Activated T-cell treated with anti-CD3 and anti-CD28 coated beads, Interleukin-2, amount 50 U/mL, for 24 hours (primary cell): ENCODE measurements around the gene GALR2.

Experiments
- DNase-seq: peaks from one replicate; pipeline ENCODE4 v3.0.0-alpha.2; 2020
- H3K27ac Mint-ChIP-seq: 2 replicates; pipeline ENCODE4 v1.8.0; 2020; ENCODE audit warnings: mild to moderate bottlenecking, mixed read lengths
- H3K27me3 Mint-ChIP-seq: 2 replicates; pipeline ENCODE4 v1.8.0; 2020; ENCODE audit warnings: mixed read lengths
- H3K36me3 Mint-ChIP-seq: 2 replicates; pipeline ENCODE4 v1.8.0; 2020; ENCODE audit warnings: low read depth, mixed read lengths
- H3K4me1 Mint-ChIP-seq: 2 replicates; pipeline ENCODE4 v1.8.0; 2020; ENCODE audit warnings: low read depth, mixed read lengths
- H3K4me3 Mint-ChIP-seq: 2 replicates; pipeline ENCODE4 v1.8.0; 2020; ENCODE audit warnings: mild to moderate bottlenecking, moderate library complexity, mixed read lengths
- H3K9me3 Mint-ChIP-seq: 2 replicates; pipeline ENCODE4 v1.8.0; 2020; ENCODE audit warnings: mixed read lengths

The GALR2 gene

GRCh38 chr17:76091526-76092286 is 17.1 kb downstream of the GALR2 start:
- H3K4me3 Mint-ChIP-seq = peak overlapping the region; percentile 13
- H3K27me3 Mint-ChIP-seq = no peaks in the 10 kb centered on the region
- H3K4me1 Mint-ChIP-seq = no peaks in the 10 kb centered on the region
- DNase-seq = no peak
- no peaks in the 10 kb centered on the region for H3K9me3 Mint-ChIP-seq
- H3K27ac Mint-ChIP-seq = peak overlapping the region; percentile 51
- peaks cover 81% of the 10 kb centered on the region for H3K36me3 Mint-ChIP-seq

GRCh38 chr17:76092526-76093413 is 18.2 kb downstream of the GALR2 start:
- no peak for DNase-seq
- Mint-ChIP-seq H3K36me3 (peaks cover 82% of the 10 kb centered on the region), H3K4me1 (no peaks in the 10 kb centered on the region), H3K9me3 (no peaks in the 10 kb centered on the region), H3K27me3 (no peaks in the 10 kb centered on the region), H3K27ac (no peak overlapping the region), H3K4me3 (no peak overlapping the region)

DNA sequence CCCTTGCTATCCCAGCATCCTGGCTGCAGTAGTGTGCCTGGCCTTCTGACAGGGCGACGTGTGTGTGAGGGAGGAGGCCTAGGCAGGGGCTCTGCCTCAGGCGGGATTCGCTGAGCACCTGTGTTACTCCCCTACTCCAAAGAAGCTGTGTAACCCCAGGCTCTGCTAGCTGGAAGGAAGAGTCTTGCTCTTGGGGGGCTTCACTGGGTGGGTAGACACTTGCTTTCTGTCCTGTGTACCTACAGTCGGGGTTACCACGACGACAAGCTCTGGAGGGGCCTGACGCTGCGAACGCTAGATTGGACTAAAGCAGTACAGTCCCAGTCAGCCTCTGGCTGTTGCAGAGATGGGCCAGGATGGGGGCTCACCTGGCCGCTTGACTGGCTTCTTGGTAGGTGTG is 19.5 kb downstream of the GALR2 start:
- H3K4me1 Mint-ChIP-seq = no peaks in the 10 kb centered on the region
- no peak overlapping the region for H3K4me3 Mint-ChIP-seq
- H3K9me3 Mint-ChIP-seq = no peaks in the 10 kb centered on the region
- no peaks in the 10 kb centered on the region for H3K27me3 Mint-ChIP-seq
- H3K36me3 Mint-ChIP-seq = peaks cover 81% of the 10 kb centered on the region
- no peak for DNase-seq
- no peak overlapping the region for H3K27ac Mint-ChIP-seq

- peak overlapping the region; percentile 11 for H3K27ac Mint-ChIP-seq
- peaks cover 79% of the 10 kb centered on the region for H3K36me3 Mint-ChIP-seq
- DNase-seq = no peak
- H3K9me3 Mint-ChIP-seq = no peaks in the 10 kb centered on the region
- no peaks in the 10 kb centered on the region for H3K27me3 Mint-ChIP-seq
- H3K4me3 Mint-ChIP-seq = no peak overlapping the region
- H3K4me1 Mint-ChIP-seq = peaks cover 3% of the 10 kb centered on the region
Measured at GRCh38 chr17:76095943-76096342, 21.4 kb downstream of the GALR2 start.

- no peak for DNase-seq
- peaks cover 17% of the 10 kb centered on the region for H3K4me1 Mint-ChIP-seq
- H3K4me3 Mint-ChIP-seq = no peak overlapping the region
- peaks cover 79% of the 10 kb centered on the region for H3K36me3 Mint-ChIP-seq
- H3K27ac Mint-ChIP-seq = no peak overlapping the region
- no peaks in the 10 kb centered on the region for H3K9me3 Mint-ChIP-seq
- H3K27me3 Mint-ChIP-seq = no peaks in the 10 kb centered on the region
Measured at GRCh38 chr17:76097716-76098295, 23.2 kb downstream of the GALR2 start.

DNA sequence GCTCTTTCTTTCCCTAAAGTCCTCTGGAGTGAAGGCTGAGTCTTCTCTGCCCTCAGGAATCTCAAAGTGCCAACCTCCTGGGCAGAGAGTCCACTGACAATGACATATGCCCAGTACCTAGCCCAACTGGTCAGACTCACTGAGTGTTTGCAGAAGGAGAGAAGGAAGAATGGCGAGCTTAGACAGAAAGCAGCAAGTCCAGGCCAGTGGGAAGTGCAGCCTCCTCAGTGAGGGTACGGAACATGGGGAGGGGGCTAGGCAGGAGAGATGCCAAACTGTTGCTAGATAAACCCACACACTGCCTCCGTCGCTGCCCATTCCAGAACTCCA is 28.3 kb downstream of the GALR2 start:
- Mint-ChIP-seq H3K4me1 (peaks cover 28% of the 10 kb centered on the region), H3K9me3 (no peaks in the 10 kb centered on the region), H3K27ac (peak overlapping the region; percentile 98), H3K27me3 (no peaks in the 10 kb centered on the region), H3K4me3 (peak overlapping the region; percentile 98), H3K36me3 (peaks cover 48% of the 10 kb centered on the region)
- no peak for DNase-seq

GRCh38 chr17:76103274-76104139 is 28.9 kb downstream of the GALR2 start, which contains the start of gene EXOC7:
Gene EXOC7 (minus strand): TSS chr17:76103787. CDS start chr17:76103692, 95 bp downstream.
- H3K4me3 Mint-ChIP-seq = peak within 1 kb of the TSS; percentile 98
- H3K9me3 Mint-ChIP-seq = no peaks in the 10 kb centered on the region
- H3K27me3 Mint-ChIP-seq = no peaks in the 10 kb centered on the region
- H3K27ac Mint-ChIP-seq = peak within 1 kb of the TSS; percentile 98
- peak; percentile 98 for DNase-seq
- peaks cover 44% of the 10 kb centered on the region for H3K36me3 Mint-ChIP-seq
- peaks cover 28% of the 10 kb centered on the region for H3K4me1 Mint-ChIP-seq

DNA sequence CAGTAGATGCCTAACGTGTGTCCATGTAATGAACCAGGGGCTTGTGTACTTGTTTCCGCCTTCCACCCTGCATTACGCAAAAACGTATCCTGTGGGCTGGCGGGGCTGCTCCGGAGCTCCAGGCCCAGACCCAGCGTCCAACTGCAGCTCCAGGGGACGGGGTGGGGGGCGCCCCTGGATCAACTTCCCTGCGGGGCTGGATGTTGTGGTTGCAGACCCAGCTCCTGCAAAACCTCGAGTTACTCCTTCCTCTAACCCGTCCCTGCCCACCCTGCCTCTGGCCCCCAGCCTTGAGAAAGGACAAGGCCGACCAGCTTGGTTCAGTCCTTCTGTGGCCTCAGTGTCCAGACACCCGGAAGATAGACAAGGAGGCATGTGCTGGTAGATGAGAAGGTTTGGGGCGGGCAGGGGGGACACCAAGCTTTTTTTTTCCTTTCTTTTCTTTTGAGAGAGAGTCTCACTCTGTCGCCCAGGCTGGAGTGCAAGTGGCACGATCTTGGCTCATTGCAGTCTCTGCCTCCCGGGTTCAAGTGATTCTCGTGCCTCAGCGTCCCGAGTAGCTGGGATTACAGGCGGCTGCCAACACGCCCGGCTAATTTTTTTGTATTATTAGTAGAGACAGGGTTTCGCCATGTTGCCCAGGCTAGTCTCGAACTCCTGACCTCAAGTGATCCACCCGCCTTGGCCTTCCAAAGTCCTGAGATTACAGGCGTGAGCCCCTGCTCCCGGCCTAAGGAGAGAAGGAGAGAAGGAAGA is 29.7 kb downstream of the GALR2 start:
- Mint-ChIP-seq H3K4me1 (peaks cover 28% of the 10 kb centered on the region), H3K9me3 (no peaks in the 10 kb centered on the region), H3K36me3 (peaks cover 35% of the 10 kb centered on the region), H3K27me3 (no peaks in the 10 kb centered on the region), H3K4me3 (peak overlapping the region; percentile 98), H3K27ac (peak overlapping the region; percentile 98)
- no peak for DNase-seq

GRCh38 chr17:76104896-76105231 is 30.3 kb downstream of the GALR2 start:
- H3K9me3 Mint-ChIP-seq = no peaks in the 10 kb centered on the region
- H3K27ac Mint-ChIP-seq = peak overlapping the region; percentile 98
- peak overlapping the region; percentile 98 for H3K4me3 Mint-ChIP-seq
- H3K4me1 Mint-ChIP-seq = peaks cover 27% of the 10 kb centered on the region
- H3K27me3 Mint-ChIP-seq = no peaks in the 10 kb centered on the region
- H3K36me3 Mint-ChIP-seq = peaks cover 30% of the 10 kb centered on the region
- no peak for DNase-seq

DNA sequence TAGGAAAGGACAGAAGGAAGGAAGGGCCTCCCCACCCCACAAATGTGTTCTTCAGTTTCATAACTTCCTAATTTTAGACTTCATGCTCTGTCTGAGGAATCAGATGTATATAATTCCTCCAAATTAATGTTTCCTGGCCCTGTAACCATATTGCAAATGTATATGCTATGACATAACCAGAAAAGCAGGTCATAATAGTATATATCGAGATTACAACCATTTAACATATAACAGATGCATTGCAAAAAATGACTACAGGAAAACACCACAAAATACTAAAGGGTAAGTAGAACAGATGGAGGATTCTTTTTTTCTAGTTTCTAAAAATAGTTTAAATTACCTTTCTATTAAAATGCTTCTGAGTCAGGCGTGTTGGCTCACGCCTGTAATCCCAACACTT is 32.1 kb downstream of the GALR2 start:
- Mint-ChIP-seq H3K9me3 (no peaks in the 10 kb centered on the region), H3K4me1 (peaks cover 20% of the 10 kb centered on the region), H3K4me3 (no peak overlapping the region)

DNA sequence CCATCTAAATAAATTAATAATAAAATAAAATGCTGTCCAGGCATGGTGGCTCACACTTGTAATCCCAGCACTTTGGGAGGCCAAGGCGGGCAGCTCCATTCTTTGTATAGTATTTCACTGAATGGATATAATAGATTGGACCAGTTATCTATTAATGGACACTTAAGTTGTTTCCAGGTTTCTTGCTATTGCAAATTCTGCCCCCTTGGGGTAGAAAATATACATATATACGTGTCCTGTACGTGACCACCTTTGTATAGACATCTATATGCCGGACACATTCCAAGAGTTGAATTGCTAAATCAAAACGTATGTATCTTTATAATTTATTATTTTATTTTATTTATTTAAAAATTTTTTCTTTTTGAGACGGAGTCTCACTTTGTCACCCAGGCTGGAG is 32.9 kb downstream of the GALR2 start:
- Mint-ChIP-seq H3K4me3 (no peak overlapping the region), H3K9me3 (no peaks in the 10 kb centered on the region), H3K27me3 (no peaks in the 10 kb centered on the region), H3K36me3 (peaks cover 13% of the 10 kb centered on the region), H3K4me1 (peaks cover 14% of the 10 kb centered on the region), H3K27ac (no peak overlapping the region)
- DNase-seq = no peak

More for the DNA sequence above, 32.1 kb downstream of the GALR2 start:
- Mint-ChIP-seq H3K27ac (no peak overlapping the region), H3K27me3 (no peaks in the 10 kb centered on the region), H3K36me3 (peaks cover 18% of the 10 kb centered on the region)
- no peak for DNase-seq

DNA sequence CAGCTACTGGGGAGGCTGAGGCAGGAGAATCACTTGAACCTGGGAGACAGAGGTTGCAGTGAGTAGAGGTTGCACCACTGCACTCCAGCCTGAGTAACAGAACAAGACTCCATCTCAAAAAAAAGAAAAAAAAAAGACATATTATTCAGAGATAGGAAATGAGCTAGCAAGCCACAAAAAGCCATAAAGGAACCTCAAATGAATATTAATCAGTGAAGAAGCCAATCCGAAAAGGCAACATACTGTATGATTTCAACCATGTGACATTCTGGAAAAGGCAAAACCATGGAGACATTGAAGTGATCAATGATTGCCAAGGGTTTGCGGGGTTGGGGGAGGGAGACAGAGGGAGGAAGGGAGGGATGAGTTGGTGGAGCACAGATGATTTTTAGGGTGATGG is 37.4 kb downstream of the GALR2 start:
- no peaks in the 10 kb centered on the region for H3K27me3 Mint-ChIP-seq
- H3K9me3 Mint-ChIP-seq = no peaks in the 10 kb centered on the region
- no peak overlapping the region for H3K4me3 Mint-ChIP-seq
- H3K4me1 Mint-ChIP-seq = no peaks in the 10 kb centered on the region
- H3K36me3 Mint-ChIP-seq = no peaks in the 10 kb centered on the region
- H3K27ac Mint-ChIP-seq = no peak overlapping the region
- DNase-seq = no peak

- H3K27ac Mint-ChIP-seq = no peak overlapping the region
Measured at GRCh38 chr17:76115138-76115754, 40.7 kb downstream of the GALR2 start.

More at GRCh38 chr17:76115138-76115754, 40.7 kb downstream of the GALR2 start:
- Mint-ChIP-seq H3K27me3 (no peaks in the 10 kb centered on the region), H3K36me3 (no peaks in the 10 kb centered on the region), H3K4me1 (no peaks in the 10 kb centered on the region), H3K9me3 (no peaks in the 10 kb centered on the region), H3K4me3 (no peak overlapping the region)
- DNase-seq = no peak
